ENCODE measurements around the gene ZFPL1. TPM values are rescaled to one million over a fixed set of nuclear protein-coding genes. Genes with fewer than 3 reads are reported as not detected.

ZFPL1 gene
- total and polyA plus RNA-seq, 2 donors (not counting 3 experiments of a cell fraction or from before 2014, with no cell fraction given), result 37.6 to 139 TPM

GRCh38 chr11:65112546-65113360 is 28.7 kb downstream of the ZFPL1 start:
- POLR2A ChIA-PET, result no interaction called here
- Histone ChIP-seq H3K27ac (ENCODE audit: insufficient read depth, low read depth, low read length) (no peak overlapping the region), H4K20me1 (replicated peaks; ENCODE audit: control insufficient read depth, extremely low read depth, insufficient read depth, low read length) (no peaks in the 10 kb centered on the region), H3K79me2 (ENCODE audit: control insufficient read depth, insufficient read depth, low read length) (peaks cover 6% of the 10 kb centered on the region), H3K9me3 (replicated peaks; ENCODE audit: control insufficient read depth, insufficient read depth, low read length) (no peaks in the 10 kb centered on the region), H2AFZ (ENCODE audit: low read depth, low read length) (peak overlapping the region; percentile 30), H3K4me2 (ENCODE audit: insufficient read depth, low read length) (peak overlapping the region; percentile 43), H3K4me1 (ENCODE audit: control insufficient read depth, extremely low read depth, insufficient read depth, low read length) (peaks cover 17% of the 10 kb centered on the region), H3K9ac (replicated peaks; ENCODE audit: extremely low read depth, insufficient read depth, low read length) (peak overlapping the region; percentile 38), H3K27me3 (ENCODE audit: control insufficient read depth in 2 of 2, insufficient read depth in 2 of 2, low read length in 2 of 2) (no peaks in the 10 kb centered on the region), H3K36me3 (ENCODE audit: control insufficient read depth in 2 of 2, extremely low read depth in 1 of 2, insufficient read depth in 2 of 2, low read length in 2 of 2) (peaks cover 0 to 13% of the 10 kb centered on the region in 2 experiments), H3K9me1 (replicated peaks; ENCODE audit: control insufficient read depth, extremely low read depth, insufficient read depth, low read length) (no peaks in the 10 kb centered on the region), H3K4me3 (replicated peaks in 1 of 3; ENCODE audit: insufficient read depth in 1 of 3, low read depth in 1 of 3, low read length in 3 of 3) (peak overlapping the region; percentile 33 to 51 (median 47))
- DNase-seq (ENCODE audit: low read depth, low spot score), result peak; percentile 60
- CTCF ChIA-PET, result interaction anchor here (0.7 to 3.7 kb wide), 11 partner anchors 9 to 325 kb away, joined by 3 to 56 read pairs (median 4); partner anchors contain the start of genes CAPN1, FAU, MRPL49 and SYVN1
- intact Hi-C loops (cut with micrococcal nuclease) (loop anchor here (5.0 kb wide), 1 partner anchor 195 kb away; the partner anchor contains the start of gene ATG2A), dilution Hi-C loops (cut with MboI; ENCODE audit: extremely low pct_ligation_motif_present, low sequenced_read_pairs) (no loop called here)
- peak; percentile 62 for FAIRE-seq
- TF ChIP-seq POLR2A (IDR thresholded peaks at IDR 0.05; ENCODE audit: low read depth, low read length), result peak; percentile 67
- TF ChIP-seq EZH2 (IDR thresholded peaks at IDR 0.05; ENCODE audit: borderline replicate concordance, low read depth, low read length, severe bottlenecking), result no peak
- peak; percentile 66 for TF ChIP-seq POLR2AphosphoS5 (IDR thresholded peaks at IDR 0.05; ENCODE audit: insufficient read depth, low read depth, low read length)
- TF ChIP-seq MAX (IDR thresholded peaks at IDR 0.05; ENCODE audit: insufficient read depth, insufficient read length), result no peak
- no peak for TF ChIP-seq MYC (IDR thresholded peaks at IDR 0.05; ENCODE audit: low read depth, low read length)
- TF ChIP-seq GATA2 (IDR thresholded peaks at IDR 0.05; ENCODE audit: insufficient read depth, insufficient read length, low read depth, low read length), result no peak
- no peak for TF ChIP-seq JUN (IDR thresholded peaks at IDR 0.05; ENCODE audit: borderline replicate concordance, insufficient read depth, insufficient read length, low read depth)
- TF ChIP-seq FOS (IDR thresholded peaks at IDR 0.05; ENCODE audit: borderline replicate concordance, insufficient read depth, low read length), result no peak
- TF ChIP-seq, protein P1, sequence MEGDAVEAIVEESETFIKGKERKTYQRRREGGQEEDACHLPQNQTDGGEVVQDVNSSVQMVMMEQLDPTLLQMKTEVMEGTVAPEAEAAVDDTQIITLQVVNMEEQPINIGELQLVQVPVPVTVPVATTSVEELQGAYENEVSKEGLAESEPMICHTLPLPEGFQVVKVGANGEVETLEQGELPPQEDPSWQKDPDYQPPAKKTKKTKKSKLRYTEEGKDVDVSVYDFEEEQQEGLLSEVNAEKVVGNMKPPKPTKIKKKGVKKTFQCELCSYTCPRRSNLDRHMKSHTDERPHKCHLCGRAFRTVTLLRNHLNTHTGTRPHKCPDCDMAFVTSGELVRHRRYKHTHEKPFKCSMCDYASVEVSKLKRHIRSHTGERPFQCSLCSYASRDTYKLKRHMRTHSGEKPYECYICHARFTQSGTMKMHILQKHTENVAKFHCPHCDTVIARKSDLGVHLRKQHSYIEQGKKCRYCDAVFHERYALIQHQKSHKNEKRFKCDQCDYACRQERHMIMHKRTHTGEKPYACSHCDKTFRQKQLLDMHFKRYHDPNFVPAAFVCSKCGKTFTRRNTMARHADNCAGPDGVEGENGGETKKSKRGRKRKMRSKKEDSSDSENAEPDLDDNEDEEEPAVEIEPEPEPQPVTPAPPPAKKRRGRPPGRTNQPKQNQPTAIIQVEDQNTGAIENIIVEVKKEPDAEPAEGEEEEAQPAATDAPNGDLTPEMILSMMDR (IDR thresholded peaks at IDR 0.05; ENCODE audit: extremely low read depth in 1 of 2, insufficient read depth in 1 of 2, low read depth in 1 of 2, low read length in 2 of 2), result peak; percentile 91
- no TSS peak for BruUV-seq (replicated peaks)

All from endothelial cell of umbilical vein (primary cell).